WTC11 (cell line): Measurements from ENCODE around the gene LAMA1.

Source experiments
- CTCF ChIP-seq: fragments of 200-600 bp; IDR thresholded peaks from 2 replicates; pipeline ENCODE4 v1.8.0; 2022; ENCODE audit warnings: antibody characterized with exemption
- E2F4 ChIP-seq: sonication (generic); formaldehyde crosslinking; IDR thresholded peaks from 2 replicates; pipeline ENCODE4 v1.8.1; 2022; ENCODE audit warnings: low read depth, mild to moderate bottlenecking, moderate library complexity, missing genetic modification reagents, borderline replicate concordance
- MAX ChIP-seq: sonication (generic); formaldehyde crosslinking; IDR thresholded peaks from 2 replicates; pipeline ENCODE4 v1.8.0; 2022; ENCODE audit warnings: mild to moderate bottlenecking, missing genetic modification reagents
- NFE2L1 ChIP-seq: sonication (generic); formaldehyde crosslinking; IDR thresholded peaks from 2 replicates; pipeline ENCODE4 v1.8.1; 2023; ENCODE audit warnings: missing genetic modification reagents
- SP1 ChIP-seq: sonication (generic); formaldehyde crosslinking; conservative IDR thresholded peaks from 2 replicates; pipeline ENCODE4 v1.8.1; 2022; ENCODE audit warnings: missing genetic modification reagents
- TCF7 ChIP-seq: sonication (generic); formaldehyde crosslinking; IDR thresholded peaks from 2 replicates; pipeline ENCODE4 v1.8.0; 2022; ENCODE audit warnings: mild to moderate bottlenecking, low read depth, missing genetic modification reagents, moderate library complexity
- ZBTB21 ChIP-seq: sonication (generic); formaldehyde crosslinking; IDR thresholded peaks from 2 replicates; pipeline ENCODE4 v1.8.1; 2023; ENCODE audit warnings: mild to moderate bottlenecking, missing genetic modification reagents, borderline replicate concordance
- ZNF425 ChIP-seq: fragments of 250-450 bp; sonication (Bioruptor Pico); conservative IDR thresholded peaks from 2 replicates; pipeline ENCODE4 v1.9.0; 2021; ENCODE audit warnings: mild to moderate bottlenecking
- ZNF512 ChIP-seq: sonication (generic); formaldehyde crosslinking; IDR thresholded peaks from 2 replicates; pipeline ENCODE4 v1.8.1; 2022; ENCODE audit warnings: missing genetic modification reagents, borderline replicate concordance

- TF ChIP-seq ZNF425 (no peak), NFE2L1 (CRISPR knock-in tag) (no peak), CTCF (no peak), ZNF512 (no peak), TCF7 (CRISPR knock-in tag) (no peak), MAX (CRISPR knock-in tag) (no peak), E2F4 (no peak), SP1 (CRISPR knock-in tag) (no peak), ZBTB21 (CRISPR knock-in tag) (no peak)
Observed at GRCh38 chr18:6934859-6935258, 182.7 kb downstream of the LAMA1 start.
